ENCODE data around the gene MOB3C. TPM values are rescaled to one million over a fixed set of nuclear protein-coding genes. Genes with fewer than 3 reads are reported as not detected.
"Not testable (repeated sequence)": the region's sequence is repeated elsewhere in the genome, so short reads cannot be mapped to it uniquely, and the experiment has no call there.

MOB3C gene
- total RNA-seq, result 19.8 TPM

DNA sequence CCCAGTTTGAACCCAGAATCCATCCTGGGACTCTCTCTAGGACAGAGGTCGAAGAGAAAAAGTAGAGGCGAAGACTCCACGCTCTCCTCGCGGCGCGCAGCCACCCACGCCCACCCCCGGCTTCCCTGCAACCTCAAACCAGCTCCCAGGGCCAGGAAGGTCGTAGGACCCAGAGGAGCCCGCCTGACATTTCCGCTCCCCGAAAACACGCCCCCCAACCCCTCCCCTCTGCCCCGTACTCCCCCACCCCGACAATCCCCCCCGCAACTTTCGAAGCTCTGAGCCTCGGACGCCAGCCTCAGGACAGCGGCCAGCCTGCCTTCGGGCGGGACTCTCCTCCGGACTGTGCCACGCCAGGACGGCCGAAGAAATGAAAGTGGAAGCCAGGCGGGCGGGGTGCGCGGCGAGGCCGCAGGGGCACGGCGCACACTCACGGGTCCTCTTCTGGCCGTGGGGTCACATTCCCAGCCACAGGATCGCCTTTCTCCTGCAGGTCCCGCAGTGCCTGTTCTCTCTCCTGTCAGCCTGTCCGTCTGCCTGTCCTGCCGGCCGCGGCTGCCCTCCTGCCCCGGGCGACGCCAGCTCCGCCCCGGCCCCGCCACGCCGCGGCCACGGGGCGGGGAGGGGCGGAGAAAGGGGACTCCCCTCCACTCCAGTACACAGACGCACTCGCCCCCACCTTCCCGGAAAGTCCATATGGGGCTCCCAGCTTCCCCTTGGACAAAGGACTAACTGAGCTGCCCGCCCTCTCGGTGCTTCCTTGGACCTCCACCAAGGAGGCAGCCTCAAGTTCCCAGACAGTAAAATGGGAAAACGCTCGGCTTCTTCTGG lies at the start of gene MOB3C:
Gene MOB3C, minus strand, starts transcription at position 535 of the 831 bp plus-strand sequence. CDS start 3,490 bp downstream, outside the sequence.
- peak; percentile 90 for DNase-seq

DNA sequence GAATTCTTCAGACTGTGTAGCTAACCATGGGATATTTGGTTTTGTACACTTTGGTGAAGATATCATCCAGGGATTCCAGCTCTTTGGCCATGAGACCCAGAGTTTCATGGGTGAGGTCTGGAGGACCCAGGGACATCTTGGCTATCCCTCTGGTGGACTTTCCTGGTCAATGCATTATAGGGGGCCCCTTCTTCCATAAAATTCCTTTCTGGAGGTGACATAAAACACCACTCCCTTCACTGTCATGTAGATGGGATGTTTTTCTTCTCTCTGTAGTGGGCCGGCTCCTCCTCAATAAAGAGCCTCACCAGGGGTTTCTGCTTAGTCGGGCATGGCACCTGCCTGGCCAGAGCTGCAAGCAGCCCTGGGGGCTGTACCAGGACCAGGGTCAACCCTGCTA lies 49.4 kb upstream of the MOB3C start:
- no peak for DNase-seq

DNA sequence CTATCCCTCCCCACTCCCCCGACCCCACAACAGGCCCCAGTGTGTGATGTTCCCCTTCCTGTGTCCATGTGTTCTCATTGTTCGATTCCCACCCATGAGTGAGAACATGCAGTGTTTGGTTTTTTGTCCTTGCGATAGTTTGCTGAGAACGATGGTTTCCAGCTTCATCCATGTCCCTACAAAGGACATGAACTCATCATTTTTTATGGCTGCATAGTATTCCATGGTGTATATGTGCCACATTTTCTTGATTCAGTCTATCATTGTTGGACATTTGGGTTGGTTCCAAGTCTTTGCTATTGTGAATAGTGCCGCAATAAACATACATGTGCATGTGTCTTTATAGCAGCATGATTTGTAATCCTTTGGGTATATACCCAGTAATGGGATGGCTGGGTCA lies 46.3 kb upstream of the MOB3C start:
- DNase-seq, result not testable (repeated sequence)

DNA sequence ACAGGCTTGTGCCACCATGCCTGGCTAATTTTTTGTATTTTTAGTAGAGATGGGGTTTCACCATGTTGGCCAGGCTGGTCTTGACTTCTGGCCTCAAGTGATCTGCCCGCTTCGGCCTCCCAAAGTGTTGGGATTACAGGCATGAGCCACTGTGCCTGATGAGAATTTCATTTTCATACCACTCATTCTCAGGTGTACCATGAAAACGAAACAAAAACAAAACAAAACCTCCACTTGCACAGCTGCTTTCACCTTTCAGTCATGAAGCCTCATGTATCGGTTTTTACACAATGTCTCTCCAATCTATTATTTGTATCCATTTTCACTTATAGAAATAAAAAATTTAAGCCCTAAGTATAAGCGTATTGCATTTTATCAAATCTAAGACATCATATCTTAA lies 43.5 kb upstream of the MOB3C start:
- not testable (repeated sequence) for DNase-seq

DNA sequence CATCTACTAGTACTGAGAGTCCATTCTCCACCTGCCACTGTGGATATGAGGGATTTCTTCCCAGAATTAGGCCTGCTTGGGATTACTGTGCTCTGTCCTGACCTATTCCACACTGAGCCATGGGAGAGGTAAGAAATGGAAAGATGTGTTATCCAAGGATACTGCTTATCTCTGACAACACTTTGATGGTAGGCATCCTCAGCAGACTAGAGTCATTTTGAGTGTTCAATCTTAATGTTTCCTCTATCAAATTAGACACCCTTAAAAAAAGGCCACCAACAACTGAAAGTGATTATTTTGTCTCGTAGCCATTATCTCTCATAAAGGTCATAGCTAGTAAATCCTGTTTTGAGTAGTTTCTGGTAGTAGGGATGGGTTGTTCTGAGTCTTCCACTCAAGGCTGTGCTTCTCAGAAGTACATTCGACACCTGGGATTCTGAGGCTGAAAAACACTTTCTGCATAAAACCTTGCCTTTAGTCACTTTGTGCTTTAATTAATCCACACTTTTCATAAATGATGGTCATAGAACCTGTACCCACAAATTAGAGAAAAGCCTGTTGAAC lies 42.8 kb upstream of the MOB3C start:
- DNase-seq, result no peak

DNA sequence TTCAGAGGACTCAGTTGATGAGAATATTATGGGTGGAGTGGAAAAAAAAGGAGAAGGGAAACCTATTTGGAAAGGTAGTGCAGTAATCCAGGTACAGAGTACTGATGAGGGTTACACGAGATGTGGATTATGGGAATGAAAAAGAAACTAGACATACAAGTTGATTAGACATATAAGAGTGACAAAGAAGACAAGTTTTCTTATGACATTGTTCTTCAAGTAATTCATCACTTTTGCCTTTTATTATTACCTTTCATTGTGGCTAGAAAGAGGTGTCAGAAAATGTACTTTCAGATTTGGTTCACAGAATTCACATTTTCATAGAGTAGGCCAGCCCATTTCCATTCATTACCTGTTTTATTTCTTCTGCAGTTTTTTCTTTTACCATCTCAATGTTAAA lies 41.2 kb upstream of the MOB3C start:
- DNase-seq, result no peak

GRCh38 chr1:46656643-46657042 lies 40.0 kb upstream of the MOB3C start:
- DNase-seq, result no peak

- DNase-seq, result no peak
Measured at GRCh38 chr1:46655848-46656247, 39.2 kb upstream of the MOB3C start.

GRCh38 chr1:46654698-46655097 lies 38.1 kb upstream of the MOB3C start:
- DNase-seq, result not testable (repeated sequence)

DNA sequence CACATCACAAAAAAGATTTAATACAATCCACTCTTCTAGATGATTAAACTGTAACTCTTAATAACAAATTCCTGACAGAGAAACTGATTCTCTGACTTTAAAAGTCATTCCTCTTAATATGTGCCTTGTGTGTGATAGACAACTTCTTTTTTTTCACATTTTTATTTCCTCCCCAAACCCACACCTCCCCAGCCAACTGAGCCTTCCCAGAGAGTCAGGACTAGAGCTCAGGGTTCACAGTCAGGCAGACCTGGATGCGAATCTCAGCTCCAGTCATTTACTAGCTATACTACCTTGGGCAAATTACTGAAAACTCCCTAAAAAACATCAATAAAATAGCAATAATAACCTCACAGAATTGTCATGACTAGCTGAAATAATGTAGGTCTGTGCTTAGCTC lies 37.4 kb upstream of the MOB3C start:
- no peak for DNase-seq

GRCh38 chr1:46653405-46653958 lies 36.9 kb upstream of the MOB3C start:
- no peak for DNase-seq

GRCh38 chr1:46652321-46653100 lies 35.9 kb upstream of the MOB3C start:
- DNase-seq, result no peak

DNA sequence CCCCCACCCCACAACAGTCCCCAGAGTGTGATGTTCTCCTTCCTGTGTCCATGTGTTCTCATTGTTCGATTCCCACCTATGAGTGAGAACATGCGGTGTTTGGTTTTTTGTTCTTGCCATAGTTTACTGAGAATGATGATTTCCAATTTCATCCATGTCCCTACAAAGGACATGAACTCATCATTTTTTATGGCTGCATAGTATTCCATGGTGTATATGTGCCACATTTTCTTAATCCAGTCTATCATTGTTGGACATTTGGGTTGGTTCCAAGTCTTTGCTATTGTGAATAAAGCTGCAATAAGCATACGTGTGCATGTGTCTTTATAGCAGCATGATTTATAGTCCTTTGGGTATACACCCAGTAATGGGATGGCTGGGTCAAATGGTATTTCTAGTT lies 34.5 kb upstream of the MOB3C start:
- not testable (repeated sequence) for DNase-seq

GRCh38 chr1:46650491-46650890 lies 33.9 kb upstream of the MOB3C start:
- no peak for DNase-seq

DNA sequence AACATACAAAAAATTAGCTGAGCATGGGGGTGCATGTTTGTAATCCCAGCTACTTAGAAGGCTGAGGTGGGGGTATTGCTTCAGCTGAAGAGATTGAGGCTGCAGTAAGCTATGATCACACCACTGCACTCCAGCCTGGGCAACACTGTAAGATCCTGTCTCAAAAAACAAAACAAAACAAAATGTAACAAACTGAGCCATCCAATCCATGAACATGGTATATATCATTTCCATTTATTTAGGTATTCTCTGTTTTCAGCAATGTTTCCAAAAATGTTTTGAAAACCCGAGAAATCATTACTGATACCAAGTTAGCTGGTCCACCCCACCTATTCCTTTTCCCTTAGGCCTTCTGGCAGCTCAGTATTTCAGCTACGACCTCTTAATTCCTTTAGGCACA lies 33.2 kb upstream of the MOB3C start:
- no peak for DNase-seq

DNA sequence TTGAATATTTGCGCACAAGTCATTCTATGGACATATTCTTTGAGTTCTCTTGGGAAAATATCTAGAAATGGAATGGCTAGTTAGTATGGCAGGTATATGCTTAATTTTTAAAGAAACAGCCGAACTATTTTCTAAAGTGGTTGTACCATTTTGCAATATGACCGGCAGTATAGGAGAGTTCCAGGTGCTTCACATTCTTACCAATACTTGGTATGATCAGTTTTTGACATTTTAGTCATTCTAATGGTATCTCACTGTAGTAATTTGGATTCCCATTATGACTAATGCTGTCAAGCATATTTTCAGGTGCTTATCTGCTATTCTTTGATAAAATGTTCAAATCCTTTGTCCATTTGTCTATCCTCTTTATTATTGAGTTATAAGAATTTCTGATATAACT lies 31.0 kb upstream of the MOB3C start:
- DNase-seq, result no peak

DNA sequence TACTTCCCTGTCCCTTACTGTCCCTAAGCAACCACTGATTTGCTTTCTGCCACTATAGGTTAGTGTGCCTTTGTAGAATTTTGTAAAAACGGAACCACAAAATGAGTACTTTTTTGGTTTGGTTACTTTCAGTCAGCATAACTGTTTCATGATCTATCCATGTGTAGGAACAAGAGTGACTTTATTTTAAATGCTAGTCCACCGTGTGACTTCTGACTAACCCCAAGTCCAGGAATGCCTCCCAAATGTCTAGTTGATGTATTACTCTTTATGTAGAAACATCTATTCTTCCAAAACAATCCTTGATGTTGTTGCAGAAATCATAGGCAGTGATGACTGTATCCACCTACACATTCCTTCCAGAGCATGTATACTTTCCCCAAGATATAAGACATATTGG lies 30.2 kb upstream of the MOB3C start:
- DNase-seq, result no peak

- no peak for DNase-seq
Measured at GRCh38 chr1:46646331-46646730, 29.7 kb upstream of the MOB3C start.

DNA sequence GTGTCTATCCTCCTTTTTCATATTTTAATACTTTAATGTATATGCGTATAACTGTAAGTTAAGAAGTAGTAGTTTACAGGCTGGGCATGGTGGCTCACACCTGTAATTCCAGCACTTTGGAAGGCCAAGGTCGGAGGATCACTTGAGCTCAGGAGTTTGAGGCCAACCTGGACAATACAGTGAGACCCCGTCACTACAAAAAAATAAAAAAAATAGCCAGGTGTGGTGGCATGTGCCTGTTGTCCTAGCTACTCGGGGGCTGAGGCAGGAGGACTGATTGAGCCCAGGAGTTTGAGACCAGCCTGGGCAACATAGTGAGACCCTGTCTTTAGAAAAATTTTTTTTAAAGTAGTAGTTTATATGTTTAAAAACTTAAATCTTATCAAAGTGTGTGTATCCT lies 29.2 kb upstream of the MOB3C start:
- no peak for DNase-seq

DNA sequence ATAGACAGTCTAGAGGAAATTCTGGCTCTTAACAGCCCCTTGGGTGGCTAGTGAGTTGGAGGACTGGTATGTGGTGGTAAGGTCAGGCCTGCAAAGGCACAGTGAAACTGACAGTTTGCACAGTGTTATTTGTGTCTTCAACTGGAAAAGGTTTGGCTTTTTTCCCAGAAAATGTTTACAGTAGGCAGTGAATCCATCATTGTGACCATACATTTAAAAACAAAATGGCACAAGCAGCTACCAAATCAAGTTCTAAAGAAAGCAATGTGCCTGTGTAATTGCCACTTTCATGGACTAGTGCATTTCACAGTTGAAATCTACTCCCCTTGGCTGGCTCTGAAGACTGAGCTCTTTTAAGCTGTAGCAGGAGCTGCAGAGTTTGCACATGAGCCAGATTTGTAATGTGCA lies 26.8 kb upstream of the MOB3C start:
- no peak for DNase-seq

- DNase-seq, result no peak
Measured at GRCh38 chr1:46642115-46642680, 25.6 kb upstream of the MOB3C start.

- no peak for DNase-seq
Measured at GRCh38 chr1:46639547-46639946, 22.9 kb upstream of the MOB3C start.

DNA sequence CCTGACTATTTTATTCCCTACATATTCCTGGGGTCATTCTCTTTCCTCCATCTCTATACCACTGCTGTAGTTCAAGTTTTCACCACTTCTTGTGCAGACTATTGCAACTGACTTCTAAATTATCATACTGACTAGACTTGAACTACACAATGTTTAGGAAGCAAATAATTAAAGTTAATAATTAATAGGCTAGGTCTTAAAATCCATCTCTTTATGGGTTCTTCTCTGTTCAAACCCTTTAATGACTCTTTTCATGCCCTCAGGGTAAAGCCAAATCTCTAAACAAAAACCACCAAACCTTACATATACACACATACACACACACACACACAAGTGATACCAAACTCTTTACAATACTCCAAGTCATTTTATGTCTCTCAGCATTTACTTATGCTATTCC lies 22.3 kb upstream of the MOB3C start:
- DNase-seq, result no peak
